Effector memory CD8-positive, alpha-beta T cell (primary cell): ENCODE measurements around the gene CD96.
"Not testable (repeated sequence)": the region's sequence is repeated elsewhere in the genome, so short reads cannot be mapped to it uniquely, and the experiment has no call there.

Experiments
- ATAC-seq: fragments of 150-1000 bp; cut with Tn5 transposase; replicated peaks from 2 replicates; pipeline ENCODE4 v1.10.0; 2021; ENCODE audit warnings: mild to moderate bottlenecking, moderate library complexity
- DNase-seq, 3 experiments: peaks; one replicate each; pipeline ENCODE4 v3.0.0; 2021
- H3K27ac Mint-ChIP-seq, 2 donors: one replicate each; pipeline ENCODE4 v1.8.0; 2022; ENCODE audit warnings: mild to moderate bottlenecking in 2 of 2, mixed read lengths in 2 of 2, moderate library complexity in 2 of 2
- H3K27me3 Mint-ChIP-seq, 2 donors: one replicate each; pipeline ENCODE4 v1.8.0; 2022; ENCODE audit warnings: mixed read lengths in 2 of 2
- H3K36me3 Mint-ChIP-seq: one replicate; pipeline ENCODE4 v1.8.0; 2022; ENCODE audit warnings: mild to moderate bottlenecking, moderate library complexity, mixed read lengths; ENCODE audit not compliant: insufficient read depth
- H3K4me1 Mint-ChIP-seq, 2 donors: one replicate each; pipeline ENCODE4 v1.8.0; 2022; ENCODE audit warnings: low read depth in 2 of 2, mixed read lengths in 2 of 2
- H3K4me3 Mint-ChIP-seq, 2 donors: one replicate each; pipeline ENCODE4 v1.8.0; 2022; ENCODE audit warnings: mild to moderate bottlenecking in 2 of 2, mixed read lengths in 2 of 2, moderate library complexity in 2 of 2
- H3K9me3 Mint-ChIP-seq, 2 donors: one replicate each; pipeline ENCODE4 v1.8.0; 2022; ENCODE audit warnings: mixed read lengths in 2 of 2
- total RNA-seq, 9 experiments: gene quantifications; one replicate each; lab custom pipeline; 2026; lab: John Stamatoyannopoulos, UW

The CD96 gene
- total RNA-seq, result 122 to 930 (median 344) reads per million in 9 experiments

- ATAC-seq (peak; percentile 80), DNase-seq (peak; percentile 69 to 77 (median 69))
- H3K4me1 Mint-ChIP-seq, result peaks cover 45 to 56% of the 10 kb centered on the region in 2 donors
- no peaks in the 10 kb centered on the region for H3K27me3 Mint-ChIP-seq
- H3K36me3 Mint-ChIP-seq, result peaks cover 28% of the 10 kb centered on the region
- H3K4me3 Mint-ChIP-seq, result no peak within 1 kb of the TSS
- no peaks in the 10 kb centered on the region for H3K9me3 Mint-ChIP-seq
- peak within 1 kb of the TSS in 1 of 2 donors; percentile 98 for H3K27ac Mint-ChIP-seq
These were observed at the start of gene CD96 for GRCh38 chr3:111541911-111542483. Gene CD96 (plus strand): TSS chr3:111542197. CDS start chr3:111542249, 52 bp downstream.

DNA sequence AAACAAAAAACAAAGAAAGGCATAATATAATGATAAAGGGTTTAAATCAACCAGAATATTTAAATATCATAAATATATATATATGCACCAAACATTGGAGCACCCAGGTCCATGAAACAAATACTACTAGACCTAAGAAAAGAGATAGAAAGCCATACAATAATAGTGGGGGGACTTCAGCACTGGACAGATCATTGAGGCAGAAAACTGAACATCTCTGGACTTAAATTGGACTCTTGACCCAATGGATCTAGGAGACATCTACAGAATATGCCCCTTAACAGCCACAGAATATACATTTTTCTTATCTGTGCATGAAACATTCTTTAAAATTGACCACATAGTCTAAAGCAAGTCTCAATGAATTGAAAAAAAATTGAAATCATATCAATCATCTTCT, 48.7 kb upstream of the CD96 start:
- ATAC-seq, result no peak
- no peaks in the 10 kb centered on the region for H3K27me3 Mint-ChIP-seq
- peaks cover 0 to 2% of the 10 kb centered on the region in 2 donors for H3K9me3 Mint-ChIP-seq

GRCh38 chr3:111496894-111497559, 45.0 kb upstream of the CD96 start:
- ATAC-seq (no peak), DNase-seq (no peak)
- no peaks in the 10 kb centered on the region for H3K27me3 Mint-ChIP-seq
- H3K4me3 Mint-ChIP-seq, result no peak overlapping the region
- H3K9me3 Mint-ChIP-seq, result no peaks in the 10 kb centered on the region
- peak overlapping the region in 1 of 2 donors; percentile 38 for H3K27ac Mint-ChIP-seq
- no peaks in the 10 kb centered on the region for H3K36me3 Mint-ChIP-seq
- peaks cover 0 to 1% of the 10 kb centered on the region in 2 donors for H3K4me1 Mint-ChIP-seq

More for the DNA sequence above, 48.7 kb upstream of the CD96 start:
- Mint-ChIP-seq H3K36me3 (no peaks in the 10 kb centered on the region), H3K4me1 (no peaks in the 10 kb centered on the region), H3K27ac (no peak overlapping the region), H3K4me3 (no peak overlapping the region)
- DNase-seq, result no peak

- ATAC-seq, result no peak
- Mint-ChIP-seq H3K36me3 (no peaks in the 10 kb centered on the region), H3K27me3 (no peaks in the 10 kb centered on the region), H3K9me3 (no peaks in the 10 kb centered on the region), H3K4me1 (peaks cover 0 to 1% of the 10 kb centered on the region in 2 donors), H3K4me3 (no peak overlapping the region), H3K27ac (peak overlapping the region in 1 of 2 donors; percentile 2)
- DNase-seq, result no peak
These were observed 44.0 kb upstream of the CD96 start for GRCh38 chr3:111498022-111498421.

DNA sequence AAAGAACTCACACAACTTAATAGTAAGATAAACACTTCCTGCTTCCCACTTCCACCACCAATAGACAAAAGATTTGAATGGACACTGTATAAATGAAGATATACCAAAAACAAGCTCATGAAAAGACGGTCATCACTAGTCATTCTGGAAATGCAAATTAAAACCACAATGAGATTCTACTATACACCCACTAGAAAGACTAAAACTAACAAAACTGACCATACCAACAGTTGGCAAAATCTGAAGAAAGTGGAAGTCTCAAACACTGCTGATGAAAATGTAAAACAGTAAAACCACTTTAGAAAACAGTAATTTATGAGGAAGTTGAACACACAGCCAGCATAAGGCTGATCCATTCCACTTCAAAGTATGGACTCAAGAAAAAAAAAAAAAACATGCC, 35.6 kb upstream of the CD96 start:
- Mint-ChIP-seq H3K36me3 (no peaks in the 10 kb centered on the region), H3K27ac (no peak overlapping the region), H3K9me3 (no peaks in the 10 kb centered on the region), H3K27me3 (no peaks in the 10 kb centered on the region), H3K4me1 (peaks cover 0 to 1% of the 10 kb centered on the region in 2 donors), H3K4me3 (no peak overlapping the region)
- DNase-seq, result no peak
- ATAC-seq, result no peak

- Mint-ChIP-seq H3K4me3 (no peak overlapping the region), H3K4me1 (no peaks in the 10 kb centered on the region), H3K27me3 (no peaks in the 10 kb centered on the region), H3K27ac (no peak overlapping the region), H3K9me3 (no peaks in the 10 kb centered on the region), H3K36me3 (no peaks in the 10 kb centered on the region)
- DNase-seq, result no peak
- no peak for ATAC-seq
These were observed 32.7 kb upstream of the CD96 start for GRCh38 chr3:111509308-111509707.

GRCh38 chr3:111517801-111518200, 24.2 kb upstream of the CD96 start:
- no peak for DNase-seq
- H3K27ac Mint-ChIP-seq, result no peak overlapping the region
- no peaks in the 10 kb centered on the region for H3K27me3 Mint-ChIP-seq
- H3K36me3 Mint-ChIP-seq, result no peaks in the 10 kb centered on the region
- H3K4me1 Mint-ChIP-seq, result no peaks in the 10 kb centered on the region
- ATAC-seq, result no peak
- no peak overlapping the region for H3K4me3 Mint-ChIP-seq
- H3K9me3 Mint-ChIP-seq, result no peaks in the 10 kb centered on the region

GRCh38 chr3:111519178-111519855, 22.7 kb upstream of the CD96 start:
- no peaks in the 10 kb centered on the region for H3K4me1 Mint-ChIP-seq
- H3K4me3 Mint-ChIP-seq, result no peak overlapping the region
- H3K36me3 Mint-ChIP-seq, result no peaks in the 10 kb centered on the region
- DNase-seq (no peak), ATAC-seq (no peak)
- H3K27me3 Mint-ChIP-seq, result no peaks in the 10 kb centered on the region
- no peaks in the 10 kb centered on the region for H3K9me3 Mint-ChIP-seq
- H3K27ac Mint-ChIP-seq, result no peak overlapping the region

GRCh38 chr3:111521891-111522290, 20.1 kb upstream of the CD96 start:
- no peak overlapping the region for H3K27ac Mint-ChIP-seq

DNA sequence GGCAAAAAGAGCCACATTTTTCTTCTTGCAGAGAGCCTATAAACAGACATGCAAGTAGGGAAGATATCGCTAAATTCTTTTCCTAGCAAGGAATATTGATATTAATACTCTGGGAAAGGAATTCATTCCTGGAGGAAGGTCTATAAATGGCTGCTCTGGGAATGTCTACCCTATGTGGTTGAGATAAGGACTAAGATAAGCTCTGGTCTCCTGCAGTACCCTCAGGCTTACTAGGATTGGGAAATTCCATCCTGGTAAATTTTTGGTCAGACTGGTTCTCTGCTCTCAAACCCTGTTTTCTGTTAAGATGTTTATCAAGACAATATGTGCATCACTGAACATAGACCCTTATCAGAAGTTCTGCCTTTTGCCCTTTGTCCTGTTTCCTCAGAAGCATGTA, 17.5 kb upstream of the CD96 start:
- H3K4me3 Mint-ChIP-seq, H3K27ac Mint-ChIP-seq, DNase-seq, H3K4me1 Mint-ChIP-seq, H3K9me3 Mint-ChIP-seq, H3K36me3 Mint-ChIP-seq, H3K27me3 Mint-ChIP-seq, ATAC-seq: not testable (repeated sequence)

More at GRCh38 chr3:111521891-111522290, 20.1 kb upstream of the CD96 start:
- no peak for ATAC-seq
- no peaks in the 10 kb centered on the region for H3K9me3 Mint-ChIP-seq
- no peaks in the 10 kb centered on the region for H3K36me3 Mint-ChIP-seq
- H3K4me3 Mint-ChIP-seq, result no peak overlapping the region
- DNase-seq, result no peak
- no peaks in the 10 kb centered on the region for H3K4me1 Mint-ChIP-seq
- no peaks in the 10 kb centered on the region for H3K27me3 Mint-ChIP-seq

DNA sequence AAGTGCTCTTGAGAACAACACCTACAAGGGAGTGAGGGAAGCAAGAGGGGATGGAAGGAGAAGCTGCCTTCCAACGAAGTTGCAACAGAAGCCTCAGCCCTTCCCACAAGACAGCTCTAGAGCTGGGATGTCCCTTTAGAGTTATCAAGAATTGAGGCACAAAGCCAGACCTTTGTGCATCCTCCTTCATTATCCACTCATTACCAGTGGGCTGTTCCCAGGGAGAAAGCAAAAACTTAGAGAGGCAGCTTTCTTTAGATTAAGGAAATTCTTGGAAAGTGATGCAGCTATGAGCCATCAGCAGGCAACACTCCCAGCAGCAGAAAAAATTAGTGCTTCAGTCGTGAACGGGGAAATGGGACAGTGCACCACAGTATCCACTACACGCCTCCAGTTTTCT, 10.6 kb upstream of the CD96 start:
- no peaks in the 10 kb centered on the region for H3K36me3 Mint-ChIP-seq
- ATAC-seq (no peak), DNase-seq (no peak)
- H3K27ac Mint-ChIP-seq, result no peak overlapping the region
- H3K4me3 Mint-ChIP-seq, result no peak overlapping the region
- no peaks in the 10 kb centered on the region for H3K27me3 Mint-ChIP-seq
- no peaks in the 10 kb centered on the region for H3K9me3 Mint-ChIP-seq
- H3K4me1 Mint-ChIP-seq, result peaks cover 3 to 7% of the 10 kb centered on the region in 2 donors

- peaks cover 4% of the 10 kb centered on the region for H3K36me3 Mint-ChIP-seq
- H3K9me3 Mint-ChIP-seq, result no peaks in the 10 kb centered on the region
- DNase-seq, result no peak
- no peak for ATAC-seq
- H3K27me3 Mint-ChIP-seq, result no peaks in the 10 kb centered on the region
- no peak overlapping the region for H3K4me3 Mint-ChIP-seq
- H3K4me1 Mint-ChIP-seq, result peaks cover 17 to 23% of the 10 kb centered on the region in 2 donors
- H3K27ac Mint-ChIP-seq, result peak overlapping the region in 1 of 2 donors; percentile 54
These were observed 7.3 kb upstream of the CD96 start for GRCh38 chr3:111534701-111535100.

DNA sequence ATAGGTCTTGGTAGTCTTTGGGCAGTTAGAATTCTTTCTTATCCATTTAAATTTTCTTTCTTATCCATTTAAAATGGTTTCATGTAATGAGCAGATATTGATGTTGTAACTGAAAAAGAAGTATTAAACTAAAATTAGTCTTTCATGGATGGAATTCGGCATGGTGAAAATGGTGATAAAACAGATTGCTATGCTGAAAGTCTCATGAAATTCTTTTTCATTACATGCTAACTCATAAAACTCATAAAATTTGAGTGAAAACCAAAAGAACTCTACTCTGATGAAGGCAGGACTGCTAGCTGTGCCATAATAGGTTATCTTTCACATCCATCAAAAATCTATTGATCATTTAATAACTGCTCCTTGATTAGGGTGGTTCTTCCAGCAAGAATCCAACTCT, 3.9 kb upstream of the CD96 start:
- Mint-ChIP-seq H3K4me1 (peaks cover 33 to 50% of the 10 kb centered on the region in 2 donors), H3K4me3 (no peak overlapping the region), H3K36me3 (peaks cover 8% of the 10 kb centered on the region), H3K27me3 (no peaks in the 10 kb centered on the region), H3K9me3 (no peaks in the 10 kb centered on the region), H3K27ac (no peak overlapping the region)
- no peak for DNase-seq
- no peak for ATAC-seq

DNA sequence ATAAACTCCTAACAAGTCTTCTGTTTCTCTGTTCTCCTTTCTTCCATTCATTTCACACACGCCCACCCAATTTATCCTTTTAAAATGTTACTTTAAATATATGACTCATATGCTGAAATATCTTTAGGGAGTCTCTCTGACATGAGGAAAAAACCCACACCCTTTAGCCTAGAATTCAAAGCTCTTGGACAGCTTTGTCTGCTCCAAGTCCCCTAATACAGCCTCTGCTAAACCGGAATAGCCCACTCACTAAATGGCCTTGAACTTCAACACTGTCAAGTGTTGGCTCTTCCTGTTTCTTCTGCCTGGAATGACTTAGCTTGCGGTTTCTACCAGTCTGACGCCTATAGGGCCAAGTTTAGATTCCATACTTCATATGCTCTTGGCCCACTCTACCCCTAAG, 3.3 kb upstream of the CD96 start:
- Mint-ChIP-seq H3K27ac (peak overlapping the region in 1 of 2 donors; percentile 98), H3K4me1 (peaks cover 35 to 52% of the 10 kb centered on the region in 2 donors), H3K9me3 (no peaks in the 10 kb centered on the region), H3K27me3 (no peaks in the 10 kb centered on the region), H3K4me3 (peak overlapping the region; percentile 80 to 83), H3K36me3 (peaks cover 9% of the 10 kb centered on the region)
- no peak for DNase-seq
- no peak for ATAC-seq
